GM06990 (cell line): ENCODE data around the gene LRRC4B.

ENCODE experiments used
- DNase-seq: peaks from one replicate; pipeline ENCODE4 v3.0.0-alpha.2; 2011; ENCODE audit not compliant: insufficient read length; ENCODE audit errors: extremely low read depth
- H3K27me3 ChIP-seq: replicated peaks from 2 replicates; pipeline ENCODE4 v1.6.0; 2011; ENCODE audit warnings: low read length; ENCODE audit not compliant: control insufficient read depth, insufficient read depth
- H3K36me3 ChIP-seq: 2 replicates; pipeline ENCODE4 v1.5.1; 2011; ENCODE audit warnings: low read length; ENCODE audit not compliant: control insufficient read depth, insufficient read depth
- H3K4me3 ChIP-seq: replicated peaks from 2 replicates; pipeline ENCODE4 v1.5.1; 2011; ENCODE audit warnings: low read depth, mild to moderate bottlenecking, control low read depth, low read length
- TF ChIP-seq, protein P1 (sequence below): IDR thresholded peaks from 2 replicates; pipeline ENCODE4 v1.5.1; 2011; ENCODE audit warnings: low read length, control low read depth, mild to moderate bottlenecking, inconsistent platforms; ENCODE audit not compliant: insufficient read depth, poor library complexity, severe bottlenecking

The LRRC4B gene

DNA sequence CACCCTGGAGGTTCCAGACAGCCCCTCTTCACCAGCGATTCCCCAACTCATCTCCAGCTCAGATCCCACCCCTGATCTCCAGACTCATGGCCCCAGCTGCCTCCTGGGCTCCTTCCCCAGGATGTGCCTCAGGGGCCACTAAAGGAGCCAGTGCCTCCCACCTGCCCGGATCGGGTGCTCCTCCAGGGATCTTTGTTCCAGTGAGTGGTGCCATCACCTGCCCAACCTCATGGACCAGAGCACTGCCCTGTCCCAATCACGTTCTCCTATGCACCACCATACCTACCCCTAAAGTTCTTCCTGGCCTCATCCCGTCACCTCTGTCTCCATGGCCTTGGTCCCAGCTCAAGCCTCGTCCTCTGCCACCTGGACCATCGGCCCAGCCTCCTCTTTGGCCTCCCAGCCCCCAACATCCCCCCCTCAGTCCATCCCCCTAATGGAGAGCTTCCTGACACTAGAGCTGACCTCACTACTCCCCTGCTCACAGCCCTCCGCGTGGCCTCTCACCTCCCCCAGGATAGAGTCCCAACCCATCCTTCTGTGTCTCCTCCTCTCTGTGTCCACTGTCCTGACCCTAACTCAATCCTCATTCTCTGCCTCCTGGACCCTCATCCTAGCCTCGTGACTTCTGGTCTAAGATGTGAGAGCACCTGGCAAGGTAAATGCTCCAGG is 82.8 kb downstream of the LRRC4B start:
- DNase-seq, result no peak
- H3K4me3 ChIP-seq, result no peak overlapping the region
- H3K27me3 ChIP-seq, result no peaks in the 10 kb centered on the region
- TF ChIP-seq, protein P1, sequence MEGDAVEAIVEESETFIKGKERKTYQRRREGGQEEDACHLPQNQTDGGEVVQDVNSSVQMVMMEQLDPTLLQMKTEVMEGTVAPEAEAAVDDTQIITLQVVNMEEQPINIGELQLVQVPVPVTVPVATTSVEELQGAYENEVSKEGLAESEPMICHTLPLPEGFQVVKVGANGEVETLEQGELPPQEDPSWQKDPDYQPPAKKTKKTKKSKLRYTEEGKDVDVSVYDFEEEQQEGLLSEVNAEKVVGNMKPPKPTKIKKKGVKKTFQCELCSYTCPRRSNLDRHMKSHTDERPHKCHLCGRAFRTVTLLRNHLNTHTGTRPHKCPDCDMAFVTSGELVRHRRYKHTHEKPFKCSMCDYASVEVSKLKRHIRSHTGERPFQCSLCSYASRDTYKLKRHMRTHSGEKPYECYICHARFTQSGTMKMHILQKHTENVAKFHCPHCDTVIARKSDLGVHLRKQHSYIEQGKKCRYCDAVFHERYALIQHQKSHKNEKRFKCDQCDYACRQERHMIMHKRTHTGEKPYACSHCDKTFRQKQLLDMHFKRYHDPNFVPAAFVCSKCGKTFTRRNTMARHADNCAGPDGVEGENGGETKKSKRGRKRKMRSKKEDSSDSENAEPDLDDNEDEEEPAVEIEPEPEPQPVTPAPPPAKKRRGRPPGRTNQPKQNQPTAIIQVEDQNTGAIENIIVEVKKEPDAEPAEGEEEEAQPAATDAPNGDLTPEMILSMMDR, result no peak
- H3K36me3 ChIP-seq, result peaks cover 23% of the 10 kb centered on the region

GRCh38 chr19:50482916-50483315 is 85.3 kb downstream of the LRRC4B start:
- DNase-seq, result no peak
- H3K36me3 ChIP-seq, result peaks cover 38% of the 10 kb centered on the region
- TF ChIP-seq, protein P1, result no peak
- H3K27me3 ChIP-seq, result no peaks in the 10 kb centered on the region
- H3K4me3 ChIP-seq, result no peak overlapping the region

DNA sequence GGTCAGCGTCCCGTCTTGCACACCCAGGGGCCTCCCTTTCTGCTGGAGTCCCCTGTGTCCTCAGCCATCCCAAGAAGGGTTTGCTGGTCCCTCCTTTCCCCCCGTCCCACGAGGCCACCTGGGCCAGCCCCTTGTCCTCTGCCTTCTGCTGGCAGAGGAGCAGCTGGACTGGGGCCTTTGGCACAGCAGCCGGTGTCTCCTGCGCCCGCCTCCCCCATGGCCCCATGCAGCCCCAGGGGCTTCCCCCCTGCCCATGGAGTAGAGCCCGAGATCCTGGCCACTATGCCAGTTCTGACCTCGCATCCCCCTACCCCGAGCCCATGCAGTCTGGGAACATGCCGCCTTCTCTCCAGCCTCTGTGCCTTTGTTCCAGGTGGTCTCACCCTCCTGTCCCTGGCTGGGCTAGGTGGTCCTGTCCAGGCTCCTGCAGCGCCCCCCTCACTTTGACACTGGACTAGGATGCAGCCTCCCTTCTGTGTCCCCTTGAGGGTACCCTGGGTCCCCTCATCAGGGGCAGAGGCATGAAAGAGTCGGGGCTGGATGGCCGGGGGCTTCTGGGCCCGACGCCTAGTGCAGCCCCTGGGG is 85.9 kb downstream of the LRRC4B start:
- no peak for DNase-seq
- Histone ChIP-seq H3K27me3 (no peaks in the 10 kb centered on the region), H3K4me3 (no peak overlapping the region), H3K36me3 (peaks cover 41% of the 10 kb centered on the region)
- TF ChIP-seq, protein P1, result no peak

GRCh38 chr19:50481351-50482149 is 86.7 kb downstream of the LRRC4B start:
- Histone ChIP-seq H3K4me3 (no peak overlapping the region), H3K36me3 (peaks cover 41% of the 10 kb centered on the region), H3K27me3 (no peaks in the 10 kb centered on the region)
- TF ChIP-seq, protein P1, result no peak
- DNase-seq, result no peak

GRCh38 chr19:50480281-50481111 is 87.7 kb downstream of the LRRC4B start:
- Histone ChIP-seq H3K36me3 (peaks cover 41% of the 10 kb centered on the region), H3K27me3 (no peaks in the 10 kb centered on the region), H3K4me3 (no peak overlapping the region)
- no peak for DNase-seq
- TF ChIP-seq, protein P1, result no peak
